DOHH2 (cell line): ENCODE results near the gene FRRS1L.

ENCODE experiments used
- H3F3A ChIP-seq: fragments of 200-600 bp; sonication (generic), shearing (Covaris generic); 2 replicates; pipeline ENCODE4 v1.6.0; 2016; ENCODE audit warnings: antibody characterized with exemption, mild to moderate bottlenecking; ENCODE audit not compliant: control insufficient read depth, insufficient read depth
- H3K27ac ChIP-seq: fragments of 200-600 bp; sonication (generic); 2 replicates; pipeline ENCODE4 v1.5.1; 2014; ENCODE audit warnings: low read depth, mild to moderate bottlenecking, low read length, moderate library complexity
- H3K27me3 ChIP-seq: fragments of 200-600 bp; sonication (generic); 2 replicates; pipeline ENCODE4 v1.6.1; 2014; ENCODE audit warnings: mild to moderate bottlenecking, low read length, mixed read lengths; ENCODE audit not compliant: control insufficient read depth
- H3K36me3 ChIP-seq: fragments of 200-600 bp; sonication (generic); 2 replicates; pipeline ENCODE4 v1.6.1; 2014; ENCODE audit warnings: mild to moderate bottlenecking, low read length, moderate library complexity, mixed read lengths; ENCODE audit not compliant: control insufficient read depth
- H3K4me1 ChIP-seq: fragments of 200-600 bp; sonication (generic); 2 replicates; pipeline ENCODE4 v1.6.1; 2014; ENCODE audit warnings: mild to moderate bottlenecking, low read length, mixed read lengths; ENCODE audit not compliant: control insufficient read depth
- H3K4me2 ChIP-seq: fragments of 200-600 bp; sonication (generic); 2 replicates; pipeline ENCODE4 v1.6.0; 2014; ENCODE audit warnings: mild to moderate bottlenecking, low read length, moderate library complexity
- H3K4me3 ChIP-seq: fragments of 200-600 bp; sonication (generic); 2 replicates; pipeline ENCODE4 v1.5.1; 2014; ENCODE audit warnings: mild to moderate bottlenecking, low read length, mixed read lengths
- H3K79me2 ChIP-seq: fragments of 200-600 bp; sonication (generic); 2 replicates; pipeline ENCODE4 v1.6.1; 2014; ENCODE audit warnings: mild to moderate bottlenecking, low read length, mixed read lengths; ENCODE audit not compliant: control insufficient read depth
- H3K9me2 ChIP-seq: fragments of 200-600 bp; sonication (generic); replicated peaks from 2 replicates; pipeline ENCODE4 v1.6.1; 2014; ENCODE audit warnings: mild to moderate bottlenecking, low read length, mixed read lengths; ENCODE audit not compliant: control insufficient read depth
- H3K9me3 ChIP-seq: fragments of 200-600 bp; sonication (generic); 2 replicates; pipeline ENCODE4 v1.6.1; 2014; ENCODE audit warnings: antibody characterized with exemption, low read length, mixed read lengths; ENCODE audit not compliant: control insufficient read depth, insufficient read depth
- H4K20me1 ChIP-seq: fragments of 200-600 bp; sonication (generic); 2 replicates; pipeline ENCODE4 v1.6.0; 2014; ENCODE audit warnings: low read depth, mild to moderate bottlenecking, antibody characterized with exemption, low read length, moderate library complexity; ENCODE audit not compliant: control insufficient read depth, insufficient read depth
- CTCF ChIP-seq: fragments of 200-600 bp; sonication (generic); IDR thresholded peaks from one replicate; pipeline ENCODE4 v1.5.1; 2014; ENCODE audit warnings: antibody characterized with exemption, mild to moderate bottlenecking, low read depth, low read length; ENCODE audit not compliant: poor library complexity, severe bottlenecking
- EZH2phosphoT487 ChIP-seq: fragments of 200-600 bp; sonication (generic); IDR thresholded peaks from 2 replicates; pipeline ENCODE4 v1.6.1; 2017; ENCODE audit warnings: borderline replicate concordance, mild to moderate bottlenecking, antibody characterized with exemption, low read length, moderate library complexity, mixed read lengths

Gene FRRS1L

DNA sequence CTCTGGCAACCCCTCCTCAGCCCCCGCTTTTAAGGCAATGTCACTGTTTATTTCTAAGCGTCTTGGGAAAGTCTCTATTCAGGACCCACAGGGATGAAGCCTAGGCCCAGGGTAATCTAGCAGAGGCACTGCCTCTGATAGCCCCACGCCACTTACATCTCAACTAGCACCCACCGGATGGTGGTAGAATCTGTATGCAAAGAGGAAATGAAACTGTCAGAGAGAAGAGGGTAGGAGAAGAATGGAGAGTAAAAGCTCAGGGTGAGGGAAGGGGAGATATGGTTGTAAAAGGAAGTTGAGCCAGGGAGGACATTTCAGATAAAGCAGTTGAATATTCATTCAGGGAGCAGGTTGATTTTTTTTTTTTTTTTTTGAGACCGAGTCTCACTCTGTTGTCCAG is 3.0 kb downstream of the FRRS1L start:
- Histone ChIP-seq H3K27me3 (no peaks in the 10 kb centered on the region), H3K4me2 (no peak overlapping the region), H3K4me1 (peaks cover 6% of the 10 kb centered on the region), H3K27ac (no peak overlapping the region), H3K9me2 (no peaks in the 10 kb centered on the region), H3K4me3 (no peak overlapping the region), H3K9me3 (no peaks in the 10 kb centered on the region), H3F3A (no peaks in the 10 kb centered on the region), H3K36me3 (no peaks in the 10 kb centered on the region), H3K79me2 (no peaks in the 10 kb centered on the region), H4K20me1 (no peaks in the 10 kb centered on the region)
- TF ChIP-seq CTCF, result no peak
- TF ChIP-seq EZH2phosphoT487, result no peak

DNA sequence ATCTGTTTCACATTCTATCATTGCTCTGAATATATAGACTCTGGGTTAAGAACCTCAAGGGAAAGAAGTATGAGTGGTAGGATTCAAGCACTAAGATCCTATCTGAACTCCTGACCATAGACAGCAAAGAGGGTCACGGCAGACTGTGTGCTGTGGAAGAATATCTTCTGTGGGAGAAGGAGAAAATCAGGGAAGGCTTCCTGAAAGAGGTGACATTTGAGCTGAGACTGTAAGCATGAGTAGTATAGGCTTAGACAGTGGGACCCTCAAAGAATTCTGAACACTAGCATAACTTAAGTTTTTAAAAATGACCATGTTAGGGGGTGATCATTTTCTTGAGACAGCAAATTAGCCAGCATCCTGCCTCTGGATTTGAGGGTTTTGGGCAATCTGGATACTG is 3.9 kb downstream of the FRRS1L start:
- Histone ChIP-seq H3K36me3 (no peaks in the 10 kb centered on the region), H3F3A (no peaks in the 10 kb centered on the region), H3K9me2 (no peaks in the 10 kb centered on the region), H3K79me2 (no peaks in the 10 kb centered on the region), H4K20me1 (no peaks in the 10 kb centered on the region), H3K27ac (no peak overlapping the region), H3K27me3 (no peaks in the 10 kb centered on the region; the same call in 1 of the 2 replicates), H3K4me1 (peaks cover 6% of the 10 kb centered on the region), H3K4me2 (no peak overlapping the region), H3K4me3 (no peak overlapping the region), H3K9me3 (no peaks in the 10 kb centered on the region)
- TF ChIP-seq CTCF, result no peak
- TF ChIP-seq EZH2phosphoT487, result no peak

DNA sequence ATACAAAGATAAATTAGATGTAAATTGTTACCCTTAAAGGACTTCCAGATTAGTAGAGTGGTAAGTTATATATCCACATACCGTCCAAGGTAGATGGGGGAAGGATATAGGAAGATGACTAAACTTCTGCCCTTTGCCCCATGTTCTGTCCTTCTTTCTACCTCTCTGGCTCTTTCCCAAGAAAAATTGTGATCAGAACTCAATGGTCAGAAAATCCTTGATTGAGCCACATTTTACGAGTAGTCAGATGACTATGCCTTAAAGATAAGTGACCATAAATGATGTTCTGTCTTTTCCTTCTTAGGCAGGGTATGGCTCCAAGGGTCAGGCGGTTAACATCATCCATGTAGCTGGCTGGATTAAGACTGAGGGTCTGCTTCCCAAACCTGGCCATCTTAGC is 4.4 kb downstream of the FRRS1L start:
- no peak overlapping the region for H3K4me2 ChIP-seq
- no peaks in the 10 kb centered on the region for H3F3A ChIP-seq
- H3K36me3 ChIP-seq, result no peaks in the 10 kb centered on the region
- no peaks in the 10 kb centered on the region for H4K20me1 ChIP-seq
- H3K27ac ChIP-seq, result no peak overlapping the region
- H3K27me3 ChIP-seq, result no peaks in the 10 kb centered on the region; the same call in 1 of the 2 replicates
- H3K4me3 ChIP-seq, result no peak overlapping the region
- TF ChIP-seq CTCF, result no peak
- no peak for TF ChIP-seq EZH2phosphoT487
- H3K4me1 ChIP-seq, result peaks cover 6% of the 10 kb centered on the region
- H3K9me2 ChIP-seq, result no peaks in the 10 kb centered on the region
- H3K79me2 ChIP-seq, result no peaks in the 10 kb centered on the region
- H3K9me3 ChIP-seq, result no peaks in the 10 kb centered on the region

DNA sequence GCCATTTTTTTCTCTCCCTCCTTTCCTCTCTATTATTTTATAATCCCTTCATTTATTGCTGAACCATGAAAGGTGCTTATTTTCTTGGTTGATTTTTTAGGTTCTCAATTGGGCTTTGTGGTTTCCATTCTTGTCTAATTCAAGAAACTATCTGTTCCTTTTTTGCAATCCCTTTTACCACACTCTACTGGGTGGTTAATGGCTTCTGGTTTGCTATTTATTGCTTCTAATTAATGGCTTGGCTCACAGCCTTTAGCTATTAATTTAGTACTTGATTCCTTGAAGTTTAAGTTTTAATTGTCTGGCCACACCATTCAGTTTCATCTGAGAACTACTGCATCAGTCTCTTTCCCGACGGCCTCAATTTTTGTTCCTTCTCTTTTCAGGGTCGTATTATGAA is 5.6 kb downstream of the FRRS1L start:
- TF ChIP-seq EZH2phosphoT487 (no peak), CTCF (no peak)
- no peaks in the 10 kb centered on the region for H3K9me3 ChIP-seq
- no peaks in the 10 kb centered on the region; the same call in 1 of the 2 replicates for H3K27me3 ChIP-seq
- H4K20me1 ChIP-seq, result no peaks in the 10 kb centered on the region
- no peaks in the 10 kb centered on the region for H3K9me2 ChIP-seq
- H3F3A ChIP-seq, result no peaks in the 10 kb centered on the region
- H3K4me2 ChIP-seq, result no peak overlapping the region
- H3K27ac ChIP-seq, result no peak overlapping the region
- no peaks in the 10 kb centered on the region for H3K79me2 ChIP-seq
- no peak overlapping the region for H3K4me3 ChIP-seq
- H3K4me1 ChIP-seq, result peaks cover 6% of the 10 kb centered on the region
- H3K36me3 ChIP-seq, result no peaks in the 10 kb centered on the region
